Measurements from ENCODE around the gene SLC26A11. TPM values are rescaled to one million over a fixed set of nuclear protein-coding genes. Genes with fewer than 3 reads are reported as not detected.
A peak's percentile ranks its signal among the peaks of the same experiment; 100 is the strongest.
"Not testable (repeated sequence)": the region's sequence is repeated elsewhere in the genome, so short reads cannot be mapped to it uniquely, and the experiment has no call there.

Gene SLC26A11
- total RNA-seq, 1 donor = 21.9 TPM

- no peak overlapping the region for H3K4me3 ChIP-seq (ENCODE audit: low read length)
- no peaks in the 10 kb centered on the region for H3K9me3 ChIP-seq (ENCODE audit: low read depth, low read length)
- H3K4me1 ChIP-seq (ENCODE audit: insufficient read depth, low read length) = peaks cover 44% of the 10 kb centered on the region
- no peaks in the 10 kb centered on the region for H3K27me3 ChIP-seq (ENCODE audit: insufficient read depth, low read length)
Observed at GRCh38 chr17:80254396-80255251, 34.4 kb downstream of the SLC26A11 start.

GRCh38 chr17:80256034-80256350 is 35.8 kb downstream of the SLC26A11 start:
- Histone ChIP-seq H3K27me3 (ENCODE audit: insufficient read depth, low read length) (no peaks in the 10 kb centered on the region), H3K9me3 (ENCODE audit: low read depth, low read length) (no peaks in the 10 kb centered on the region), H3K4me3 (ENCODE audit: low read length) (no peak overlapping the region), H3K4me1 (ENCODE audit: insufficient read depth, low read length) (peaks cover 49% of the 10 kb centered on the region)

- Histone ChIP-seq H3K27me3 (ENCODE audit: insufficient read depth, low read length) (no peaks in the 10 kb centered on the region), H3K4me3 (ENCODE audit: low read length) (no peak overlapping the region), H3K9me3 (ENCODE audit: low read depth, low read length) (no peaks in the 10 kb centered on the region), H3K4me1 (ENCODE audit: insufficient read depth, low read length) (peaks cover 59% of the 10 kb centered on the region)
Observed at GRCh38 chr17:80257716-80258213, 37.5 kb downstream of the SLC26A11 start.

GRCh38 chr17:80258296-80258695 is 38.1 kb downstream of the SLC26A11 start:
- H3K27me3 ChIP-seq (ENCODE audit: insufficient read depth, low read length); H3K9me3 ChIP-seq (ENCODE audit: low read depth, low read length); H3K4me3 ChIP-seq (ENCODE audit: low read length): not testable (repeated sequence)
- peaks cover 59% of the 10 kb centered on the region for H3K4me1 ChIP-seq (ENCODE audit: insufficient read depth, low read length)

GRCh38 chr17:80259457-80260068 is 39.3 kb downstream of the SLC26A11 start:
- no peaks in the 10 kb centered on the region for H3K27me3 ChIP-seq (ENCODE audit: insufficient read depth, low read length)
- H3K4me1 ChIP-seq (ENCODE audit: insufficient read depth, low read length) = peaks cover 49% of the 10 kb centered on the region
- peak overlapping the region; percentile 58 for H3K4me3 ChIP-seq (ENCODE audit: low read length)
- no peaks in the 10 kb centered on the region for H3K9me3 ChIP-seq (ENCODE audit: low read depth, low read length)

GRCh38 chr17:80260069-80260535 is 39.9 kb downstream of the SLC26A11 start:
- Histone ChIP-seq H3K4me1 (ENCODE audit: insufficient read depth, low read length) (peaks cover 49% of the 10 kb centered on the region), H3K9me3 (ENCODE audit: low read depth, low read length) (no peaks in the 10 kb centered on the region), H3K4me3 (ENCODE audit: low read length) (peak overlapping the region; percentile 58), H3K27me3 (ENCODE audit: insufficient read depth, low read length) (no peaks in the 10 kb centered on the region)

- H3K4me3 ChIP-seq (ENCODE audit: low read length) = peak within 1 kb of the TSS; percentile 84
- H3K27me3 ChIP-seq (ENCODE audit: insufficient read depth, low read length) = no peaks in the 10 kb centered on the region
- H3K4me1 ChIP-seq (ENCODE audit: insufficient read depth, low read length) = peaks cover 49% of the 10 kb centered on the region
- no peaks in the 10 kb centered on the region for H3K9me3 ChIP-seq (ENCODE audit: low read depth, low read length)
Observed at GRCh38 chr17:80260791-80261158, 40.5 kb downstream of the SLC26A11 start, which contains the start of gene RNF213. Gene RNF213, plus strand, starts transcription at chr17:80260852. Its CDS starts 2,830 bp downstream, at chr17:80263682.

- H3K4me1 ChIP-seq (ENCODE audit: insufficient read depth, low read length) = peaks cover 52% of the 10 kb centered on the region
Observed at GRCh38 chr17:80261159-80261894, 41.1 kb downstream of the SLC26A11 start.

GRCh38 chr17:80261895-80262279 is 41.7 kb downstream of the SLC26A11 start:
- peak overlapping the region; percentile 84 for H3K4me3 ChIP-seq (ENCODE audit: low read length)
- peaks cover 58% of the 10 kb centered on the region for H3K4me1 ChIP-seq (ENCODE audit: insufficient read depth, low read length)
- no peaks in the 10 kb centered on the region for H3K9me3 ChIP-seq (ENCODE audit: low read depth, low read length)
- no peaks in the 10 kb centered on the region for H3K27me3 ChIP-seq (ENCODE audit: insufficient read depth, low read length)

More at GRCh38 chr17:80261159-80261894, 41.1 kb downstream of the SLC26A11 start:
- peak overlapping the region; percentile 84 for H3K4me3 ChIP-seq (ENCODE audit: low read length)
- no peaks in the 10 kb centered on the region for H3K27me3 ChIP-seq (ENCODE audit: insufficient read depth, low read length)
- H3K9me3 ChIP-seq (ENCODE audit: low read depth, low read length) = no peaks in the 10 kb centered on the region

- peaks cover 60% of the 10 kb centered on the region for H3K4me1 ChIP-seq (ENCODE audit: insufficient read depth, low read length)
Observed at GRCh38 chr17:80262291-80262690, 42.1 kb downstream of the SLC26A11 start.

GRCh38 chr17:80262775-80263244 is 42.6 kb downstream of the SLC26A11 start:
- H3K4me1 ChIP-seq (ENCODE audit: insufficient read depth, low read length) = peaks cover 65% of the 10 kb centered on the region
- no peaks in the 10 kb centered on the region for H3K9me3 ChIP-seq (ENCODE audit: low read depth, low read length)
- H3K27me3 ChIP-seq (ENCODE audit: insufficient read depth, low read length) = no peaks in the 10 kb centered on the region
- peak overlapping the region; percentile 73 for H3K4me3 ChIP-seq (ENCODE audit: low read length)

More at GRCh38 chr17:80262291-80262690, 42.1 kb downstream of the SLC26A11 start:
- Histone ChIP-seq H3K4me3 (ENCODE audit: low read length) (peak overlapping the region; percentile 84), H3K9me3 (ENCODE audit: low read depth, low read length) (no peaks in the 10 kb centered on the region), H3K27me3 (ENCODE audit: insufficient read depth, low read length) (no peaks in the 10 kb centered on the region)

- Histone ChIP-seq H3K27me3 (ENCODE audit: insufficient read depth, low read length) (no peaks in the 10 kb centered on the region), H3K4me1 (ENCODE audit: insufficient read depth, low read length) (peaks cover 70% of the 10 kb centered on the region), H3K4me3 (ENCODE audit: low read length) (peak overlapping the region; percentile 73), H3K9me3 (ENCODE audit: low read depth, low read length) (no peaks in the 10 kb centered on the region)
Observed at GRCh38 chr17:80263253-80264204, 43.3 kb downstream of the SLC26A11 start.

- peaks cover 70% of the 10 kb centered on the region for H3K4me1 ChIP-seq (ENCODE audit: insufficient read depth, low read length)
- no peaks in the 10 kb centered on the region for H3K9me3 ChIP-seq (ENCODE audit: low read depth, low read length)
Observed at GRCh38 chr17:80264205-80265075, 44.2 kb downstream of the SLC26A11 start.

More at GRCh38 chr17:80264205-80265075, 44.2 kb downstream of the SLC26A11 start:
- H3K27me3 ChIP-seq (ENCODE audit: insufficient read depth, low read length) = no peaks in the 10 kb centered on the region
- H3K4me3 ChIP-seq (ENCODE audit: low read length) = peak overlapping the region; percentile 73
